WI38 (cell line): ENCODE measurements around the gene SLC2A13.
"Not testable (repeated sequence)": the region's sequence is repeated elsewhere in the genome, so short reads cannot be mapped to it uniquely, and the experiment has no call there.

Experiments used
- H3K4me3 ChIP-seq: 2 replicates; pipeline ENCODE4 v1.5.1; 2011; ENCODE audit warnings: low read depth, mild to moderate bottlenecking, control low read depth, low read length
- TF ChIP-seq, protein P1 (sequence below): IDR thresholded peaks from 2 replicates; pipeline ENCODE4 v1.5.1; 2012; ENCODE audit warnings: low read depth, mild to moderate bottlenecking, control low read depth, low read length

The SLC2A13 gene

DNA sequence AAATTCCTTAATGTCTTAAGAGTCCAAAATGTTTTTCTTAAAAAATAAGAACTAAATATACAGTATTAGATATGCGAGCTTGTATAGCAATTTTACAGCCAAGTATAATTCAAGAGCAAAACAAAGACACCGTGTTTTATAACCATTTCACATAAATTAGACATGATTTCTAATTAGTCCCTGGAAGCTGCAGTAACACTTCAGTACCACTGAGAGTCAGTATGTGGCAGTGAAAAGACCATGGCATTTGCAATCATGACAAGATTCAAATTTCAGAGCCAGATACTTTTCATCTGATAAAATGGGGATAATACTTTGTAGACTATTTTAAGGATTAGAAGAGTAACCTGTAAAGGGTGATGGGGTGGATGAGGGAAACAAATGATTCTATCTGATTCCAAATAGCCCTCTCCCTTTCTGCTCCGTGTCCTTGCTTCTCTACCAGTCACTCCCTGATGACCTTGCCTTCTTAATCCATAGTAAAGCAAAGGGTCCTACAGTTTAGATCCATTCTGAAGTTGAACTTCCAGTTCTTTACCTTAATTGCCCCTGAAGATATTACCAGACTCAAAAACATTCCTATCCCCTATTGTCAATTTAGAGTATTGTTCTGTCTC is 340.8 kb downstream of the SLC2A13 start:
- no peak overlapping the region for H3K4me3 ChIP-seq
- TF ChIP-seq, protein P1, sequence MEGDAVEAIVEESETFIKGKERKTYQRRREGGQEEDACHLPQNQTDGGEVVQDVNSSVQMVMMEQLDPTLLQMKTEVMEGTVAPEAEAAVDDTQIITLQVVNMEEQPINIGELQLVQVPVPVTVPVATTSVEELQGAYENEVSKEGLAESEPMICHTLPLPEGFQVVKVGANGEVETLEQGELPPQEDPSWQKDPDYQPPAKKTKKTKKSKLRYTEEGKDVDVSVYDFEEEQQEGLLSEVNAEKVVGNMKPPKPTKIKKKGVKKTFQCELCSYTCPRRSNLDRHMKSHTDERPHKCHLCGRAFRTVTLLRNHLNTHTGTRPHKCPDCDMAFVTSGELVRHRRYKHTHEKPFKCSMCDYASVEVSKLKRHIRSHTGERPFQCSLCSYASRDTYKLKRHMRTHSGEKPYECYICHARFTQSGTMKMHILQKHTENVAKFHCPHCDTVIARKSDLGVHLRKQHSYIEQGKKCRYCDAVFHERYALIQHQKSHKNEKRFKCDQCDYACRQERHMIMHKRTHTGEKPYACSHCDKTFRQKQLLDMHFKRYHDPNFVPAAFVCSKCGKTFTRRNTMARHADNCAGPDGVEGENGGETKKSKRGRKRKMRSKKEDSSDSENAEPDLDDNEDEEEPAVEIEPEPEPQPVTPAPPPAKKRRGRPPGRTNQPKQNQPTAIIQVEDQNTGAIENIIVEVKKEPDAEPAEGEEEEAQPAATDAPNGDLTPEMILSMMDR, result peak; percentile 53; the same call in 1 of the 2 replicates

DNA sequence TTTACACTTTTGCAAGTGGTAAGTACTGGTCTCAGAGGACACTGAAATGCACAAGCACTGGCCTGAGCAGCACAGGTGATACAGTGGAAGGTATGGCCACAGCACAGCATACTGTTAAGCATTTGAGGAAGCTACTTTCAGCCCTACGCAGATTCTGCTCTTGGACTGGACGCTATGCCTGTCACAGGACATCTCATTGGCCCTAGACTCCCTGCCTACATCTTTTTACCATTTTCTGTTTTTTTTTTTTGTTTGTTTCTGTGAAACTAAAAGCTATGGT is 342.1 kb downstream of the SLC2A13 start:
- TF ChIP-seq, protein P1, result no peak
- H3K4me3 ChIP-seq, result no peak overlapping the region

DNA sequence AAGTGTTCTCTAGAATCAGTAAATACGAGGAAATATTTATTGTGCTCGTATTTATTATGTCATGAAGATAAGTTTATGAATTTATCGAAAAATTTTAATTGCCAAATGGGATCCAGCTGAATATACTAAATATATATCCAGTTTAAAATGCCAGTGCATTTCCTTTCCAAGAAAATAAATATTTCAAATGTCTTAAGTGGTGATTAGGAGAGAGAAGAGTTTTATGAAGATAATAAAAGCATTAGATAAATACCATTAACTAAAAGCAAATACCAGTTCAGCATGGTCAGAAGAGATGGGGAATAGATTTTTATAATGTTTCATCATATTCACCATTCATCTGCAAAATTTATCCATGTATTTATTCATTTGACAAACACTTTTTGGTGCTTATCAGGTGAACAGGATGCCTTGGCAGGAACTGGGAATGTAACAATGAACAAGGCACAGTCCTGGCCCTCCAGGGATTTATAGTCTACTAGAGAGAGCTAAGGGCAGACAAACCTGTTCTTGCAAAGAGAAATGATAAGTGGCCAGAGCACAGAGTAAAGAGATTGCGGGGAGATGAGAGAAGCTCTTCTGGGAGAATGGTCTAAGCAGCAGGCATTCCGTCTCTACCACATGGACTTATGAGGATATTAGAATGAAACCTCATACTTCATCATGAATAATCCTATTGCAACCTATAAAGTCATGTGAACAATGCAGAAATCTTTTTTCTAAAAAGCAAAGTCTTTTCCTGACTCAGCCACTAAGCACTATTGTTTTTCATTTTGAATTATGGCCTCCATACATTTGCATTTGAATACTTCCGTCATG is 342.6 kb downstream of the SLC2A13 start:
- TF ChIP-seq, protein P1, result no peak
- H3K4me3 ChIP-seq, result no peak overlapping the region

DNA sequence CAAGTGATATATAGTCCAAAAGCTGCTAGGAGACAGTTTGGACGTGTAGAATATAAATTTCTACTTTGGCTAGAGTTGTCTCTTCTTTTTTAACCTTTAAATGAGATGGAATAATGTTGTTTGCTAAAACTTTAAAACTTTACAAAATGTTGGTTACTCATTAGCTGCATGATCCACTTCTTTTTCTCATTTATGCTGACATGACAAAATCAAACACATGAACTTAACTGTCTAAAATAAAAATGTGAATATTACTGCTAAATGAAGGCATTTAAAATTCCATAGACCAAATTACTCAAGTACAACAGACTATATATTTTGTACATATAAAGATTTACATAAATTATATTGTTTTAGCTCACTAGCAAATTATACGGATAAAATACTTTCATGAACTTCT is 350.4 kb downstream of the SLC2A13 start:
- H3K4me3 ChIP-seq, result no peak overlapping the region
- TF ChIP-seq, protein P1, result no peak

DNA sequence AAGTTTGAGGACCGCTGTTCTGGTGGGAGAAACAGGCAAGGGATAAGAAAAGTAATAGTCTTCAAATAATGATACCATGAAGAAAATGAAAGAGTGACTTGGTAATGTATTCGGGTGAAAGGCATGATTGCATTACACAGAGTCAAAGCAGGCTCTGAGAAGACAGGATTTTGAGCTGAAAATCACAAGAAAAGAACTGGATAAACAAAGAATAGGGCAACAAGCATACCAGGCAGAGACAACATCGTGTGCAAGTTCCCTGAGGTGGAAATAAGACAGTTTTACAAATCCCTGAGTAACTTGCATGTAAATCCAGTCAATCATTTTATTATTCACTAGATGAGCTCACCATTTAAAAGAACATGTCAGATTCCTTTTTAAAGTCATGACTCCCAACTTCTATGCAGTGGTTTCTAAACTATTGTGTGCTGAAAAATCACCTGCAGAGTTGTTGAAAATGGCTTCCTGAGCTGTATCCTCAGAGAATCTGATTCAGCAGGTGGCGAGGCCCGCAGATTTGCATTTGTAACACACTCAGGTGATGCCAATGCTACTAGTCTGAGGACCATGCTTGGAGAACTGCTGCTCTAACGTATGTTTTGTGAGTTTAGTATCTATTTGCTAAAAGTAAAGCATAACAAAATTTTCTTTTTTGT is 353.3 kb downstream of the SLC2A13 start:
- H3K4me3 ChIP-seq, result no peak overlapping the region
- TF ChIP-seq, protein P1, result no peak

DNA sequence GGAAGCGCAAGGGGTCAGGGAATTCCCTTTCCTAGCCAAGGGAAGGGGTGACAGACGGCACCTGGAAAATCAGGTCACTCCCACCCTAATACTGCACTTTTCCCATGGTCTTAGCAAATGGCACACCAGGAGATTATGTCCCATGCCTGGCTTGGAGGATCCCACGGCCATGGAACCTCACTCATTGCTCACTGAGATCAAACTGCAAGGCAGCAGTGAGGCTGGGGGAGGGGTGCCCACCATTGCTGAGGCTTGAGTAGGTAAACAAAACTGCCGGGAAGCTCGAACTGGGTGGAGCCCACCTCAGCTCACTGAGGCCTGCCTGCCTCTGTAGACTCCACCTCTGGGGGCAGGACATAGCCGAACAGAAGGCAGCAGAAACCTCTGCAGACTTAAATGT is 359.7 kb downstream of the SLC2A13 start:
- H3K4me3 ChIP-seq, result not testable (repeated sequence)

DNA sequence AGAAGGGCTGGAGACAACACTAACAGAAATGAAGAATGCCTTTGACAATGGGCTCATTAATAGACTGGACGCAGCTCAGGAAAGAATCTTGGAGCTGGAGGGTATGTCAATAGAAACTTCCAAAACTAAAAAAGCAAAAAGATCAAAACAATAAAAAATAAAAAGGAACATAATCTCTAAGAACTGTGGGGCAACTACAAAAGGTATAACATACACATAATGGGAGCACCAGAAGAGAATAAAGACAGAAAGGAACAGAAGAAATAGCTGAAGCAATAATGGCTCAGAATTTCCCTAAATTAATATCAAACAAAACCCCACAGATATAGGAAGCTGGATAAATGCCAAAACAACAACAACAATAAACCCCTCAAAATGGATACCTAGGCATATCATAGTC is 362.2 kb downstream of the SLC2A13 start:
- no peak overlapping the region for H3K4me3 ChIP-seq
- TF ChIP-seq, protein P1, result no peak
